OCI-LY3 (cell line): ENCODE results near the gene ANXA8.

Source experiments
- H2AFZ ChIP-seq: fragments of 200-600, 300-600 bp; shearing (Covaris generic); 2 replicates; pipeline ENCODE4 v1.6.0; 2014; ENCODE audit warnings: antibody characterized with exemption, low read depth, low read length
- H3K27ac ChIP-seq: fragments of 200-600, 300-600 bp; sonication (generic); 2 replicates; pipeline ENCODE4 v1.5.1; 2014; ENCODE audit warnings: mild to moderate bottlenecking, low read length, moderate library complexity, mixed read lengths
- H3K27me3 ChIP-seq: fragments of 200-600, 300-600 bp; sonication (generic); 2 replicates; pipeline ENCODE4 v1.6.1; 2014; ENCODE audit warnings: low read depth, low read length, mixed read lengths
- H3K36me3 ChIP-seq: fragments of 200-600, 300-600 bp; sonication (generic); replicated peaks from 2 replicates; pipeline ENCODE3; 2014; ENCODE audit warnings: low read depth, low read length, mixed read lengths
- H3K4me1 ChIP-seq: fragments of 300-600, 200-600 bp; sonication (generic); 2 replicates; pipeline ENCODE4 v1.6.1; 2014; ENCODE audit warnings: low read length, mixed read lengths
- H3K4me2 ChIP-seq: fragments of 200-600, 300-600 bp; sonication (generic); 2 replicates; pipeline ENCODE4 v1.6.1; 2014; ENCODE audit warnings: low read length, mixed read lengths
- H3K4me3 ChIP-seq: fragments of 300-600, 200-600 bp; sonication (generic); 2 replicates; pipeline ENCODE4 v1.5.1; 2014; ENCODE audit warnings: antibody characterized with exemption, mild to moderate bottlenecking, low read length, moderate library complexity
- H3K79me2 ChIP-seq: fragments of 300-600, 200-600 bp; shearing (Covaris generic); 2 replicates; pipeline ENCODE4 v1.6.1; 2014; ENCODE audit warnings: mild to moderate bottlenecking, low read length, mixed read lengths
- H3K9ac ChIP-seq: fragments of 300-600, 200-600 bp; shearing (Covaris generic); 2 replicates; pipeline ENCODE4 v1.6.0; 2014; ENCODE audit warnings: mild to moderate bottlenecking, low read length, moderate library complexity
- H3K9me3 ChIP-seq: fragments of 200-600, 300-600 bp; shearing (Covaris generic); 2 replicates; pipeline ENCODE4 v1.6.1; 2014; ENCODE audit warnings: low read length, mixed read lengths; ENCODE audit not compliant: insufficient read depth
- H4K20me1 ChIP-seq: fragments of 200-600, 300-600 bp; sonication (generic); 2 replicates; pipeline ENCODE4 v1.6.1; 2016; ENCODE audit warnings: low read length, mixed read lengths; ENCODE audit not compliant: insufficient read depth
- CTCF ChIP-seq: fragments of 200-600, 300-600 bp; sonication (generic); IDR thresholded peaks from 2 replicates; pipeline ENCODE4 v1.5.1; 2014; ENCODE audit warnings: antibody characterized with exemption, low read length, low read depth
- EZH2phosphoT487 ChIP-seq: fragments of 200-600 bp; shearing (Covaris generic); IDR thresholded peaks from 2 replicates; pipeline ENCODE4 v1.6.1; 2018; ENCODE audit warnings: antibody characterized with exemption, mixed run types, low read depth

ANXA8 gene

GRCh38 chr10:47419421-47419820, 64.5 kb downstream of the ANXA8 start:
- no peak overlapping the region for H3K4me3 ChIP-seq
- TF ChIP-seq CTCF (no peak), EZH2phosphoT487 (no peak)
- H3K9me3 ChIP-seq: no peaks in the 10 kb centered on the region
- H3K4me2 ChIP-seq: no peak overlapping the region
- H3K4me1 ChIP-seq: no peaks in the 10 kb centered on the region
- no peak overlapping the region for H2AFZ ChIP-seq
- H3K36me3 ChIP-seq: no peaks in the 10 kb centered on the region
- H3K79me2 ChIP-seq: no peaks in the 10 kb centered on the region
- no peak overlapping the region for H3K27ac ChIP-seq
- H4K20me1 ChIP-seq: no peaks in the 10 kb centered on the region
- no peaks in the 10 kb centered on the region for H3K27me3 ChIP-seq
- no peak overlapping the region for H3K9ac ChIP-seq

- no peak overlapping the region for H3K4me3 ChIP-seq
- H4K20me1 ChIP-seq: no peaks in the 10 kb centered on the region
- H3K36me3 ChIP-seq: no peaks in the 10 kb centered on the region
- no peak overlapping the region for H3K9ac ChIP-seq
- H3K4me2 ChIP-seq: no peak overlapping the region
- no peak overlapping the region for H2AFZ ChIP-seq
- H3K27ac ChIP-seq: no peak overlapping the region
- H3K27me3 ChIP-seq: no peaks in the 10 kb centered on the region
- H3K9me3 ChIP-seq: no peaks in the 10 kb centered on the region
- no peaks in the 10 kb centered on the region for H3K79me2 ChIP-seq
- no peaks in the 10 kb centered on the region for H3K4me1 ChIP-seq
- TF ChIP-seq CTCF (no peak), EZH2phosphoT487 (no peak)
Observed at GRCh38 chr10:47418966-47419365, 64.9 kb downstream of the ANXA8 start.

GRCh38 chr10:47418321-47418720, 65.6 kb downstream of the ANXA8 start:
- Histone ChIP-seq H3K27ac (no peak overlapping the region), H3K4me1 (no peaks in the 10 kb centered on the region), H3K9ac (no peak overlapping the region), H4K20me1 (no peaks in the 10 kb centered on the region), H2AFZ (no peak overlapping the region), H3K79me2 (no peaks in the 10 kb centered on the region), H3K27me3 (no peaks in the 10 kb centered on the region), H3K9me3 (no peaks in the 10 kb centered on the region), H3K36me3 (no peaks in the 10 kb centered on the region), H3K4me2 (no peak overlapping the region), H3K4me3 (no peak overlapping the region)
- TF ChIP-seq CTCF: no peak
- TF ChIP-seq EZH2phosphoT487: no peak
